ENCODE results near the gene PHF13.
"Not testable (repeated sequence)": the region's sequence is repeated elsewhere in the genome, so short reads cannot be mapped to it uniquely, and the experiment has no call there.

Gene PHF13

GRCh38 chr1:6631058-6631457, 17.5 kb downstream of the PHF13 start:
- DNase-seq, result no peak

DNA sequence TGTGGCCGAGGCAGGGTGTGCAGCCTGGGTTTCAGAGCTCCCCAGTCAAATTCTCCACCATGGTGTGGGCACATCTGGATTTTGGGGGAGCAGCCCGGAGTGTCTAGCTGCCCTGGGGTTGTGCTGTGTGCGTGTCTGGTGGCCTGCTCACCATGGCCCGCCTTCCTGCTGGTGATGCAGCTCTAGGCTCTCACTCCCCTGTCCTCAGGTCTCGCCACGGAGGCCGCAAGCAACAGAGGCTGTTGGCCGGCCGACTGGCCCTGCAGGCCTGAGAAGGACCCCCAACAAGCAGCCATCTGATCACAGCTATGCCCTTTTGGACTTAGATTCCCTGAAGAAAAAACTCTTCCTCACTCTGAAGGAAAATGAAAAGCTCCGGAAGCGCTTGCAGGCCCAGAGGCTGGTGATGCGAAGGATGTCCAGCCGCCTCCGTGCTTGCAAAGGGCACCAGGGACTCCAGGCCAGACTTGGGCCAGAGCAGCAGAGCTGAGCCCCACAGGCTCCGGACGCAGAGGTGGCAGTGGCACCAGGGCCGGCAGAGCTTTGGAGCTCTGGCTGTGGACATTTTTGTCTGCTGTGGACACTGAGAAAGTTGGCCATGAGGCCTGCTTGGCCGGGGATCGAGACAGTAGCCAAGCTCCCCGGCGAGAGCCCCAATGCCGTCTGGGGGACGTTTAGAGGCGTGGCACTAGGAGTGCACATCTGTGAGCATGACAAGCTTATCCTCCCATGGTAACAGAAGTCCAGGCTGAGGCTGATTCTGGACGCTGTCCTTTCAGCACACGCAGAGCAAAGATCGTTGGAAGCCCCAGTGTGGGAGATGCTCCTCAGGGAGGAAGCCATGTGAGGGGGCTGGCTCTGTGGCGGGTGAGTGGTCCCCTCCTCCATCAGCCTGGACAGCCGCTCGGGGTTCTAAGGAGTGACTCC, 19.3 kb downstream of the PHF13 start:
- DNase-seq, result no peak

GRCh38 chr1:6634371-6635052, 21.0 kb downstream of the PHF13 start:
- peak; percentile 78 for DNase-seq

- DNase-seq, result no peak
Observed at GRCh38 chr1:6635161-6635909, 21.8 kb downstream of the PHF13 start.

DNA sequence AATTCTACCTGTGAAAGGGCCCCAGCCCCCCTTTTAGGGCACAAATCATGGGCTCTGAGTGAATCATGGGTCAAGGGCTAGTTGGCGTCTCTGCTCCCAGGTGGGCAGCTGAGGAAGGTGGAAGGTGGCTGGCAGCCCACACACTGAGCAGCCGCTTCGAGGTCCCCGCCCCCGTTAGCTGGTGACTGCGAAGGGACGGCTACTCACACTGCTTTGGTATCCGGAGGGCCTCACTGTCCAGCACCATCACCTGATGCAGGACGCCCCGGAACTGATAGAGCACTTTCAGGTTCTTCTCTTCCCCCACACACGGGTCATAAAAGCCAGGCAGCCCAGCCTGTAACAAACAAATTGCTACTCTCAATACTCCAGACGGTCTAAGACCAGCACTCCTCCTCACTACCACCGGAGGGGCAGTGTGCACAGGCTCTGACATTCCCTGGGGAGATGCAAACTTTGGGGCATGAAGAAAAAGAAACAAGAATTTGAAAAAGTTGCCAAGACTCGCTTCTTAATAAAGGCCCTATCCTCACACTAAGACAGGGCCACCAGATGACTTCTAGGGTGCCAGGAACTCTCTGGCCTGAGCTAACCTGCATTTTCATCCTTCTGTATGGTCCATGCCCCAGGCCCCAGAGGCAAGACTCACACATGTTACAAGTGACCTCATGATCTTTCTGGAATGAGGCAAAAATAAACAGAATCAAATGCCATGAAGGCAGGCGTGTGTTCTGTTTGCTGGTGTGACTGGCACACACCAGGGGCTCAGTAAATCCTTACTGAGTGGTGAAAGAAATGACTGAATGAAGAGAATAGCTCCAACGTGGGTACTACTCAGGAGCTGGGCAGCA, 22.6 kb downstream of the PHF13 start:
- DNase-seq, result no peak

GRCh38 chr1:6636778-6637177, 23.2 kb downstream of the PHF13 start:
- not testable (repeated sequence) for DNase-seq

DNA sequence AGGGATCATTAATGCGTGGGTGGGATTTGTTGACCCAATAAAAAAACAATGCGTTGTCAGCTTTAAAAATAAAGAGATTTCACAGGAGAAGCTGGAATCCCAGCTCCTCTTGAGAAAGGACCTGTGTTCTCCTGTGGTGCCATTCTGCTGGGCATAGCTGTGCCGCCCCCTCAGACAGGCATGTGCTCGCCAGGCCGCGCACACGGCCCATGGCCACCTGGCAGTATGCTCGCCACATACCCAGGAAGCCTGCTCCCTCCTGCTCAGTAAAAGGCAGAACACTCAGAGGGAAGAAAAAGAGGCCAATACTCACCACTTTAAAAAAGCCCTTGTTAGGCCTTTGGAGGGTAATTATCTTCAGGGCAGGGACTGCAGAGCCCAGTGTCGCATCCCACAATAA, 24.2 kb downstream of the PHF13 start:
- no peak for DNase-seq

DNA sequence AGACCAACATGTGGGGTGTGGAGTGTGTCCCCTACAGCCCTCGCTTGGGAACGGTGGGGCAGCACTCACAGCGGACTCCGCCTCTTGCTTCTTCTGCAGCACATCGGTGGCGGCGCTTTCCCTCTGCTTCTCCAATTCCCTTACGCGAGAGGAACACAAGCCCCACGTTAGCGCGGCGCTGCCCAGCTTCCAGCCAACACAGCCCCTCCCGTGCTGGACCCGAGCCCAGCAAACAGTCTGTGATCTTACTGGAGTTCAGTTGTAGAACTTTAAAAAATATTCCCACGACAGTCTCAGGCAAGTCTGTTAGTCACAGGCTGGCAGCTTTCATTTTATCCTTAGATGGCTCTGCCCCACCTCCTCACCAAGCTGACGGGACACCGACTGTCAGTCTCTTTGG, 24.7 kb downstream of the PHF13 start:
- peak; percentile 86 for DNase-seq

GRCh38 chr1:6640867-6641266, 27.3 kb downstream of the PHF13 start:
- DNase-seq, result not testable (repeated sequence)

DNA sequence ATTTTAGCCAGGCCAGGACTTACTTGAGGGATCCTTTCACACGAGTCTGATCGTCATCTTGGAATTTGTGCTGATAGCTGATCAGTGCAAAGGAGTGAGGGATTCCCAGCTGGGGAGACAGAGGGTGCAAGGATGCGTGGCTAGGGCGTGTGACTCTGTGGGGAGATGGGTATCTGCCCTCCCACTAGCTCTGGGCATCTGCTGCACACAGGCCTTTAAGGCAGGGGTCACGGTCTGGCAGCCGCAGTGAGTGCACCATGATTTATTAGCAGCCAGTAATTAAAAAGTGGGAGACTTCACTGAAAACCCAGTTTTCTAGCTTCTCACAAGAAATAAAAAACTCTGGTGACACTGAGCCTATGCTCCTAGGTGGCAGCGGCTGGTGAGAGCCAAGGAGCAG, 31.5 kb downstream of the PHF13 start:
- peak; percentile 13 for DNase-seq

GRCh38 chr1:6646499-6647148, 33.1 kb downstream of the PHF13 start:
- DNase-seq, result peak; percentile 25

DNA sequence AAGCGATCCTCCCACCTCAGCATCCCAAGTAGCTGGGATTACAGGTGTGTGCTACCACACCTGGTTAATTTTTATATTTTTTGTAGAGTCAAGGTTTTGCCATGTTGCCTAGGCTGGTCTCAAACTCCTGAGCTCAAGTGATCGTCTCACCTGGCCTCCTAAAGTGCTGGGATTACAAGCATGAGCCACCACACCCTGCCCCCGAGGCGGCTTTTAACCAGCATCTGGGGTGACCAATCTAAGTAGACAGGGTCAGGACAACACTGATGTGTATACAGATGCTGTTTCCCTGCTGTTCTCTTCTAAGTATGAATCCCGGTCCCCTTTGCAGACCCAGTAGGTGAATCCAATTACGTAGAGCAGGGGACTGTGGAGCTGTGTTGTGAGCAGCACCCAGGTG, 35.0 kb downstream of the PHF13 start:
- DNase-seq, result no peak

DNA sequence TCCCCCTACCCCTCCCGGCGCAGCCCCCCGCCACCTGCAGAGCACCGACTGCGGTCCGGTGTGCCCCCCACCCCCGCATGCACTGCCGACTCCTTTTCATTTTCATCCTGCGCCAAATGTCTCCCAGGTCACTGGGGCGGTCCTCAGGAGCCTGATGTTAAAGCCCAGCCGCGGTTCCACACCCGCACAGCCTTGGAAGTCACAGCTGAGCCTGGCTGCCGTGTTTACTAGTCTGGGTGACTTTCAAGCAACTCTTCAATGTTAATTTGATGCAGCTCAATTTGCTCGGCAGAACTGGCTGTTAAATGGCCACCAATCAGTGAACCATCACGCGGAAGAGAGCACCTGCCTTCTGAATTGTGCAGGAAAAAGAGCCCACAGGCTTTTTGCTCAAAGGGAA, 38.4 kb downstream of the PHF13 start:
- DNase-seq, result no peak

DNA sequence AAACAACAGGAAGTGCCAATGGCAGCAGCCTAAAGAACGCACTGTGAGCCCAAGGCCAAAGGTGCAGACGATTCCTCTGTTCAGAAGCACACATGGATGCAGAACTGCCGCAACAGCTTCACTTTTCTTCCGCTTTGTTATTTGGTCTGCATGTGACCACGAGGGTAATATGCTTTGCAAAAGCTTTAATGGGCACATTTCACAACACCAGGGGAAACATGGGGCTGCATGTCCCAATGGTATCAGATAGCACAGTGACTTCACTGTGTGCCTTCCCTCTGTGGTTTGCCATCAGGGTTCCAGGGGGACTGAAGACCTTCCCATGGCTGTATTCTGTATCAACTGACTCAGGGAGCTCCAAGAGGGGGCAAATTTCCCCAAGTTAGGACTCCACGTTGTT, 39.5 kb downstream of the PHF13 start:
- no peak for DNase-seq

- no peak for DNase-seq
Observed at GRCh38 chr1:6653436-6654290, 40.1 kb downstream of the PHF13 start.

DNA sequence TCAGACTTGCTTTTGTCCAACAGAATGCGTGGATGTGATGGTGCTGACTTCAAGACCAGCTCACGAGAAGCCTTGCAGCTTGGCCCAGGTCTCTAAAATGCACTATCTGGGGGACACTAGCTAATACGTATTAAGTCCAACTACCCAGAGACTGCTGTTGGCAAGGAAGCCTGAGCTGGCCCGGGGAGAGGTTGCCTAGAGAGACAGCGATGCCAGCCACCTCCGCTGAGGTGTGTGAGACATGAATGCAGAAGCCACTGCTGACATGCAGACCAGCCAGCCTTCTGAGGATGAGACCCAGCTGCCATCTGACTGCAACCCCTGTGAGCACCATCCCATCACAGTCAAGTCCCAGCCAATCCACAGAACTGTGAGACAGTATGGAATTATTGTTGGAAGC, 43.6 kb downstream of the PHF13 start:
- no peak for DNase-seq

DNA sequence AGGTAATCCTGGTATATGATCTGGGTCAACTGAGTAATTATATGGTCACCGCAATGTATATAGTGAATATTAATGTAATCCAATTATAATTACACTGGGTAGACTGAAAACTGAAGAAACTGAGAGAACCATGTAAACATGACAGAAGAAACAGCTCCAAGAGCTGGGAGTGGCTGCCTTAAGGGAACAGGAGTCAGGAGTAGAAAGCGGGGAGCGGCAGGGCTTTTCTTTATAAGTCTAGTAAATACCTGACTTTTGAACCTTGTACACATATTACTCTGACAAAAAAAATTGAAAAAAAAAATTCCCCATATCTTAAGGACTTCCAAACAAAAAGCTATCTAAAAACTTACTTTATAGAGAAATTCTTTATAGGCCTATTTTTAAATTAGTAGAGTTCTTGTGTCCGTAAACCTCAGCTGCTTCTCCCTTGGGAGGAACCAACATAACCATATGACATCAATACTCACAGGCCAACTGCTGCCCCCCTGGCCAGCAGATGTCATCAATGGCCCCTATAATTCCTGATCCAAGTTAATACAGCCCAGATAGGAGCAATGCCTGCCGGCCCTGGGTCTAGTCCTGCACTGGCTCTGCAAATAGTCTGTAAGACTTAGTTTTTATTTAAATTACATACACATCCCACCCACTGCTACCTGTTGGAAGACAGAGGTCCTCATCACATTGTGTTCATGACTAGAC, 45.0 kb downstream of the PHF13 start:
- DNase-seq, result no peak

- DNase-seq, result no peak
Observed at GRCh38 chr1:6660415-6661049, 47.0 kb downstream of the PHF13 start.

- not testable (repeated sequence) for DNase-seq
Observed at GRCh38 chr1:6662468-6662867, 48.9 kb downstream of the PHF13 start.

DNA sequence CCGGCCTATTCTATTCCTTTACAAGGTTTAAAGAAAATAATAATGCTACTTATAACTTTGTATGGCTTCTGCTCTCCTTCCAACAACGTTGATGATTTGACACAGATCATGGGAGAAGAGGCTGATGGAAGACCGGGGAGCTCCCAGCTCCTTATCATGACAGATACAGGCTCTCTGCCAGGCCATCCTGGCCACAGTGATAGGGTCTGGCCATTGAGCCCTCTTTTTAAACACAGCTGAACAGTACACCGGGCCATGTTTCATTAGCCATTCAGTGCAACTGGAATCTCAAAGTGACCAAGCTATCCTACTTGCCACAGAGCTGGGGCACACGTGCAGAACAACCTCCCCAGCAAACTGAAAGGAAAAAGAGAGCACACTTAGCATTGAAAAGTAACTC, 53.2 kb downstream of the PHF13 start:
- DNase-seq, result no peak
